Hematopoietic multipotent progenitor cell treated with erythropoietin and hydrocortisone succinate and interleukin-3 and kit ligand, for 6 days (in vitro differentiated cells): ENCODE measurements around the gene DTNB.

Source experiments
- DNase-seq: peaks from one replicate; pipeline ENCODE4 v3.0.0-alpha.2; 2015

The DTNB gene

DNA sequence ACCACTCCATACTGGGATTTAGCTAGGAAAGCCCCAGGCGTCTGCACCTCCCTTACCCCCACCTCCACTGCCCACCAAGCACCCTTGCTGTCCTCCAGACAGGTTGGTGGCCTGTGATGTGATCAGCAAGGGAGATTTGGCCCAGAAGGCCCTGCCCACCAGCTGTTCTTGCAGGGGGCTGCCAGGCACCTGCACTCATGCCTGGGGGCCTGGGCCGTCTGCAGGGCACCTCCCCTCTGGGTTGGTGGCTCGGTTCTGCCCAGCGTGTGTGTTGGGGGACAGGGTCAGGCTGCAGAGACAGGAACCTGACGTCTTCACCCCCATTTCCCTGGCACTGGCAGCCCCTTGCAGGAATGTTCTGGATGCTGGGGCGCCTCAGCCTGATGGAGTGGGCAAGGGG is 337.4 kb downstream of the DTNB start:
- no peak for DNase-seq

- DNase-seq, result no peak
Measured at GRCh38 chr2:25335204-25335603, 338.2 kb downstream of the DTNB start.

DNA sequence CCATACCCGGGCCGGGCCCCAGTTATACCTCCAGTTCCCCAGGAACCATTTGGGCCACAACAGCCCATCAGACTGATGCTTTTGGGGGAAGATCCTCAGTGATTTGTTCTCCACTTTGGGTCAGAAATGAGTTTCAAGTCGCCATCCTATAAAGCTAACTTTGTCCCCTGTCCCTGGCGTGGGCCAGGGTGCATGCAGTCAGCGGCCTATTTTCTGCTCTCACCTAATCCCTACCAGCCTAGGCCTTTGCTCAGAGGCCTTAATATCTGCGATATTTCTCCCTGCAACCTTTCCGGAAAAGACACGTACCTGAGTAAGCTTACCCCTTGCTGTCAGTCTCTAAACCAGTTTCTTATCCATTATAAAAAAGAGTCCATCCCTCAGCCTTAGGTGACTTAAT is 338.9 kb downstream of the DTNB start:
- no peak for DNase-seq

DNA sequence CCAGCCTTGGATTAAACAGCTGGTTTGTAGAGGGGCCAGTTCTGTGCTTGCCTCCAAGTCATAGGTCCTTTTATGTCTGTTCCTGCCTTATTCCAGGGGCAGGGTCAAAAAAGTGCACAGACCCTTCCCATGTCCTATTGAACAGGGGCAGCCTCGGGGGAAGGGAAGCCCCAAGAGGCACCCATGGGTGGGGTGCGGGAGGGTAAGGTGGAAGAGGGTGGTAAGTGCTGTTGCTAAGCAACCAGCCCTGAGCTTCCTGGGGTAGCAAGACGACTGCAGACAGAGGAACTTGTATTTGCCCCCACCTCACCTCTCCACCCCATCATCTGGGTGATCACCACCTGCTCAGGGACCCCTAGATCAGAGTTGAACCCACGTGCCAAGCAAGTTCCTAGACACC is 339.4 kb downstream of the DTNB start:
- no peak for DNase-seq

GRCh38 chr2:25332571-25332970 is 340.8 kb downstream of the DTNB start:
- DNase-seq, result no peak

DNA sequence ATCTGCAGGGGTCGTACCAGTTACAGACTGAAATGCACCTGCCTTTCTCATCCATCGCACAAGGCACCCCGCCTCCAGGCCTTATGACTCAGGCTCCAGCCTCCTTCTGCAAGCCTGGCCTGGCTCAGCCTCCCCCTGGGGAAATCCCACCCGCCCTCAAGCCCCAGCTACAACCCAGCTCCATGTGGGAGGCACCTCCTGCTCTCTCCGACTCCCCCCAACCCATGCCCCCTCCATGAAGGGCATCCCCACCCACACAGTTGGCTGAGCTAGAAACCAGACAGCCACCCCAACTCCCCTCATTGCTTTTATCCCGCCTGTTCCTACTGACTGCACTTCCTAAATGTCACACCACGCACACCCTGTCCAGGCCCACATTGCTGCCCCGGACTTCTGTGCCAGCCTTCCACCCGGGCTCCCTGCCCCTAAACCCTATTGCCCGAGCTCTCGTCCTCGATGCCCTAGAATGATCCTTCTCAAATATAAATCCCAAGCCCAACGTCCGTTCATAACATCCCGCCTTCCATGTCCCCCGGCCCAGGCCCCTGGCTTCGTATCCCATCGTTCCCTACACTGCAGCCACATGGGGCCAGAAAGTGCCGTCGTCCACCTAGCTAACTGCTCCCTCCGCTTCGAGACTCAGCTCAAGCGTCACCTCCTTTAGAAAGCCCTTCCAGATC is 341.6 kb downstream of the DTNB start:
- no peak for DNase-seq

GRCh38 chr2:25330937-25331336 is 342.4 kb downstream of the DTNB start:
- no peak for DNase-seq

DNA sequence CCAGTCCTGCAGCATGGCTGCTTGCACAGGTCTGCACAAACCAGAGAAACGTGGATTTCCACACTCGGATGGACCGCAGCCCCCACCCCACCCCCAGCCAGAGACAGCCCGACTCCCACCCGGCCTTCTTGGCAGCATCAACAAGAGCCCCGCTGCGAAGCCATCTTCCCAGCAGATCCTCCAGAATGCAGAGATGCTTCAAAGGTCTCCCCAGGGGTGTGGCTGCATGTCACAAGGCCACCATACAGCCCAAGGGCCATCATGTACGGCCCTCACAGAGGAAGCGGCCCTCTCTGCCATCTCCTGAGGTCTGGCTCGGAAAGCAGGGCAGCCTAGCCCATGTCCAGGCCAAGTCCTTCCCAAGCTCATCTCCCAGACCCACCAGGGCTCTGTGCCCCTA is 343.1 kb downstream of the DTNB start:
- DNase-seq, result no peak

DNA sequence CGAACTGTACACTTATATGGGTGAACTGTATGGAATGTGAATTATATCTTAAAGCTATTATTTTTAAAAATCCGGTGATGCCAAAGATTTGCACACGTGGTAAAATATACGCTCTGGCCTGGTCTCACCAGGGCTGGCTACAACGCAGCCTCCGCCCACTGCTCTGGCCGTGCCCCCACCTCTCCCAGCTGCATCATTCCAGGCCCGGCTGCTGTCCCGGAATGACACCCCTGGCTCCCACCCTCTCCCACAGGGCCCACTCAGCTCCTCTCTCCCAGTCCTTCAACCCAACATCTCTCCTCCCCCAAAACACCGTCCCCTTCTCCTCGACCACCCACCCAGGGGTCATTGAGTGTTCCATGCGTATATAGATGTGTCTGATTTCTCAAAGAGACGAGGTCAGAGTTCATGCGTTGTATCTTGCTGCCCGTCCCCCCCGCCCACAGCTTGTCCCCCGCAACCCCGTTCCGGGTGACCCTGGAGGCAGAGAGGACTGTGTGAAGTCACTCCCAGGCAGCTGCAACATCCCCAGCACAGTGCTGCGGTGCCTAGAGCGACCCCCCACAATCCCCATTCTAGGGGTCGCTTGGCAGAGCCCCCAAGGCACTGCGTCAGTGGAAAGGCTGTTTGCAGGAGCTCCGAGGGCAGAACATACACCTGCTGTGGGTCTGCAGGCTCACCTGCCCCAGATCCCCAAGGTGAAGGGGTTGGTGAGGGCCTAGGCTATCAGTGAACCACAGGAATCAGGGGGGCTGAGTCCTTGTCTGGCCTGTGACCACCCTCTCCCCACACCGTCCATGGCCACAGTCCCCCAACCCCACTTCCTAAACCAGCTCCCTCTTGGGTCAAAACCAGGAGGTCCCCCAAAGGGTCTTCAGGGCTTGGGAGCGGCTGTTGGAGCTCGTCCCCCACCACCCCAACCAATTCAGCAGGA is 345.0 kb downstream of the DTNB start:
- no peak for DNase-seq
